NCI-H1092 (cell line): Measurements from ENCODE around the gene ALG2.

Experiments used
- DNase-seq: peaks from one replicate; lab custom pipeline; 2025; lab: John Stamatoyannopoulos, UW

The ALG2 gene

DNA sequence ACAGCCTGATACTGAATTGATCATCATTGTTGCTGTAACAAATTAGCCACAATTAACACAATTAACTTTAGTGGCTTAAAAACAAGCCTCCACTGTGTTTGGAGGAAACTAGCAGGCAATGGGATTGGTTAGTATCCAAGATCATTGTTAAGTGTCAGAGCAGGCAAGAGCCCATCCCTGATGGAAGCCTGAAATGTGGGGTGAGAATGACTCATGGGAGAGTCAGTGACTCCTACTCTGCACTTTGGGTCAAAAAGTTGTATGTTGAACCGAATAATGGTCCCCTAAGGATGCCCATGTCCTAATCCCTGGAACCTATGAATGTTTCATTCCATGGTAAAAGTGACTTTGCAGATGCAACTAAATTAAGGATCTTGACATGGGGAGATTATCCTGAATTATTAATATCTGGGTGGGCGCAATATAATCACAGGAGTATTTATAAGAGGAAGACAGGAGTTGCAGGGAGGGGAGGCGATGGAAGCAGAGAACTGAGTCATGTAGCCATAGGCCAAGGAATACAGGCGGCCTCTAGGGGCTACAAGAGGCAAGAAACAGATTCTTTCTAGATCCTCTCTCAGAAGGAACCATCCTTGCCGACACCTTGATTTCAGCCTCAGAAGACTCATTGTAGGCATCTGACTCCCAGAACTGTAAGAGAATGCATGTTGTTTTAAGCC is 28.8 kb downstream of the ALG2 start:
- DNase-seq: no peak

- DNase-seq: no peak
Observed at GRCh38 chr9:99190597-99191283, 31.0 kb downstream of the ALG2 start.

DNA sequence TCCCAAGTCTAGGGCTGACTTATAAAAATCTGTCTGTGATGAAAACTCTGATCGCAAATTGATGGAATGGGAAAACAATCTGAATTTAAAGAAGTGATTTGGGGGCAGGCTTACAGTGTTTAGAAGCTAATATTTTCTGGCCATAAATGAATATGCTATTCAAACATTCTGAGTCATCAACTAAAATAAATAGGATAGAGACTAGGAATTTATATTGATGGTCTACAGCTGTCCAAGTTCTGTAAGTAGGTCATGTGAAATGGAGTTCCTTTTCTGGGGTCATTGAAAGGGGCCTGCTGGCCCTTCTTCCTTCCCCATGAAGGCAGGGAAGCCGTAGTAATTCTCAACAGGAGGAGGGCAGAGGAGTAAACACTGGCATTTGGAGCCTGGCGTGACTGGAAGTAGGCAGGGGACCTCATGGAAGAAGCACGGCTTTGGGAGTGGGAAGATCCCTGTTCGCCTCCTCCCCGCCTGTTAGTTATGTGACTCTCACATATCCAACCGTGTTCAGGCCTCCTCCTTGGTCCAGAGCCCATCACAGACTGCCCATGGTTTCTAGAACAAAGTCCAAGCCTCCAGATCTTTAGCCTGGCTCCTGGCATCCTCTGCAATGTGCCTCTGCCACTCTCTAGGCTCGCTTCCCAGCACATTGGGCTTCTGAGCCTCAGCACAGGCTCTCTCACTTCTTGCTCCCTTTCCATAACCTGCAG is 31.7 kb downstream of the ALG2 start:
- no peak for DNase-seq

DNA sequence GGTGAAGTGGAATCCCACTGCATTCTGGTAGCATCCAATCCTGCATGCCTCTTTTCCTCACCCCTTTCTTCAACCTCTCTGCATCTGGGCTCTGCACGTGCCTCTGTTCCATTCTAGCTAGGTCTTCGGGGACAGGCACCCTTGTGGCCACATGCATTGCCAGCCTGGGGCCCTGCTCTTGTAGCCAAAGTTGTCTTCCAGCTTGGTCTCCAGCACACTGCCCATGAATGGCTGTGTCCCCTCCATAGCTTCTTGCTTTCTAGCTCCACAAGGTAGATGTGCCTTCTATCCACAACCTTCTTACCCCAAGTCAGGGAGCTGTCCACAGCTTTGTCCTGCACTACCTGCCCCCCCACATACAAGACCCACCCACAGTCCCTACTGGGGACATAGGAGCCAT is 32.6 kb downstream of the ALG2 start:
- DNase-seq: no peak

GRCh38 chr9:99187311-99187710 is 34.4 kb downstream of the ALG2 start:
- no peak for DNase-seq

GRCh38 chr9:99185934-99186333 is 35.8 kb downstream of the ALG2 start:
- DNase-seq: no peak

GRCh38 chr9:99185348-99185632 is 36.5 kb downstream of the ALG2 start:
- DNase-seq: no peak

DNA sequence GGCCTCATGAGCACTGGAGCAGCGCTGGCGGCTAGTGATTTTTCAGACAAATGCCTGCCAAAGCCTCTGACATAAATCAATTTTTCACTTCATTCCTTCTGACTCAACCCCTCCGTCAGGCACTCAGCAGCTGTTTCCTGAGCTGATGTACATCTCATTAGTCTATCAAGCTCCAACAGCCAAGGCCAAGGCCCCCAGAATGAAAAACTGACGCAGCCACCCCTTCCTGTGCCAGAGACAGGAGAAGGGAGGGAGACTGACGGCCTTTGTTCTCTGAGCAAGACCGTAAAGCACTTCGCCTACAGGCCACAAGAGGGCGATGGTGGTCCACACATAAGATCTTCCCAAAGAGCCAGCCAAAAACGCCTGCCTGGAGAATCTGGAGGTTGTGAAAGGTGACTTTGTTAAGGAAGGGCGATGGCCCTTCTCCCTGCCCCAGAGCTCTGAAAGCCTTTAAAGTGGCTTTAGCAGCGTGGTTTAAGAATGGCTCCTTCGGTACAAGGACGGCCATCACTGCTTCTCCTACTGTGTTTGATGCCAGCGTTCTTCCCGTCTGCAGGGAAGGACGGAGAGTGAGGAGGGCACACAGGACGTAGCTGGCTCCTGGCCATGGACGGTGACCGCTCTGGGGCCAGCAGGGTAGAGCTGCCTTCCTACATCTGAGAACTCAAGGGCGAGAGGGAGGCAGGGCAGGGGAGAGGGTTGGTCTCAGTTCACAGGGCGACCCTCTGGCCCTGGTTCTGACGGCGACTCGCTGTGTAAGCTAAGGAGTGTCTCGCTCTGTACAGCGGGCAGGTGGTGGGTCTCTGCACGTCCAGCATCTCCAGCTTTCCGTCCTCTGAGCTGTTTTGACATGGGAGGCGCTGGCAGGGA is 37.0 kb downstream of the ALG2 start:
- DNase-seq: peak; percentile 90

GRCh38 chr9:99184110-99184474 is 37.6 kb downstream of the ALG2 start:
- no peak for DNase-seq

DNA sequence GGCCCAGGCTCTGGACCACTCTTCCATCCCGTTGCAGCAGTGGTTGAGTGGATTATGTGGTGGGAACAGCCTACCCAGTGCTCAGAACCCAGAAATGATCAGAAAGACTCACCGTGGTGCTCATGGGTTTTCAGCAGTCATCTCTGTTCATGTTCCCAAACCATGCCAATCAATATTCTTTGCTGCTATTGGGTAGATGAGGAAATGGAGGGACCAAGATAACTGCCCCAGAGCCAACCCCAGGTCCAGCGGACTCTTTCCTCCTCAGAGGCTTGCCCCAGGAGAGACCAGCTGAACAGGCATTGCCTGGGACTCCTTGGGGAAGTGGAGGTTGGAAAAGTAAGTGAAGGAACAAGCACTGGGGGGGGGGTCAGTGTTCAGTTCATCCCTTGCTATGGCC is 38.1 kb downstream of the ALG2 start:
- no peak for DNase-seq

- no peak for DNase-seq
Observed at GRCh38 chr9:99182356-99182755, 39.4 kb downstream of the ALG2 start.

DNA sequence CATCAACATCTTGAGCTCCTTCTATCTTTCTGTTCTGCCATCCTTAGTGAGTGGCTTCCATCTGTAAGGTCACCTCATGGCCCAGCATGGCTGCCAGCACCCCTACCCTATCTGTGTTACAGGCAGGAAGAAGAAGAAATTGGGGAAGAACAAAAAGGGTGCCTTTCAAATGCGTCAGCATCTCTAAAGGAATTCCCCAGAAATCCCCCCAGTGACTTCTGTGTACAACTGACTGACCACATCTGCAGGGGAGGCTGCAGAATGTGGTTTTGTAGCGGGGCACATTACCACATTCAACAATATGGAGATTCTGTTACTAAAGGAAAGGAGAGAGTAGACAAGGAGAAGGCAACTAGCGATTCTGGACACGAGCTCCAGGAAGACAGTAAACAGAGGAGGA is 40.1 kb downstream of the ALG2 start:
- no peak for DNase-seq

- DNase-seq: no peak
Observed at GRCh38 chr9:99181206-99181605, 40.5 kb downstream of the ALG2 start.

GRCh38 chr9:99180662-99181061 is 41.1 kb downstream of the ALG2 start:
- no peak for DNase-seq

GRCh38 chr9:99180199-99180598 is 41.5 kb downstream of the ALG2 start:
- DNase-seq: no peak

DNA sequence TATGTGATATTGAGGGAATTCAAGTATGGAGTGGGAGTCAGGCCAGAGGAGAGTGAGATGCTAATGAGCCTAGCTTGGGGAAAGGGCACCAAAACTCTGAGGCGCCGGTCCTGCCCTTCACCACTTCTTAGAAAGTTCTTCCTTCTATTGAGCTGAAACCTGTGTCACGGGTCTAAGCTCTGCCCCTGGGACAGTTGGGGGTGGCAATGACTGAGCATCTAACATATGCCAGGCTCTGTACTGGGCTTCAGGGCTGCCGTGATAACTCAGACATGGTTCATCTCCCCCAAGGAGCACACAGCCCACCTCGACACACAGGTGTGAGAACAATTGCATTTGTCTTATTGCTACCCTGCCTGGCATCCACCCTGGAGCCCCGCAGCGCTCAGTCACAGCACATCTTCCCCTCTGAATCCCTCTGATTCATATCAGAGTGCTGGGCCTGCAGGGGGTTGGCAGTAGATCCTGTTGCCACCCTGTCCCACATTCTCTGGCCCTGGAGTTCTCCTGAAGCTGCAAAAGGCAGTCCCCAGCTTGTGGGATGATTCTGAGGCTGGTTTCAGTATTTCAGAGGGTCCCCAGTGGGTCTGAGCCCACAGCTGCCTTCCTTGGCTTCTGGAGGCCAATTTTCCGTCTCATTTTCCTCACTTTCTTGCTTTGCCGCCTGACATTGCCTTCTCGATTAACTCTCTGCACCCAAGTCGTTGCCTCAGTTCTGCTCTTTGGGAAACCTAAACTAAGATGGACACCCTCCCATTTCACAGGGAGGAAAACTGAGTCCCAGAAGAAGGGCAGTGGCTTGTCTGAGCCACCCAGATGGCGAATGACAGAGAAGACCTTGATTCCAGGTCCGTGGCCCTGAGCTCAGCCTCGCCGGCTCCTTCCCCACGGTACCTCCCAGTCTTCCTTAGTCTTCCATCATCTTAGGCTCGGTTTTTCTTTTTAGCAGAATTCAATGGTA is 42.5 kb downstream of the ALG2 start:
- no peak for DNase-seq

GRCh38 chr9:99177576-99178366 is 44.0 kb downstream of the ALG2 start:
- DNase-seq: no peak

- no peak for DNase-seq
Observed at GRCh38 chr9:99176527-99177013, 45.2 kb downstream of the ALG2 start.

GRCh38 chr9:99173570-99174504 is 47.9 kb downstream of the ALG2 start:
- DNase-seq: no peak
